ENCODE data around the gene SOX12. TPM values are rescaled to one million over a fixed set of nuclear protein-coding genes. Genes with fewer than 3 reads are reported as not detected.

SOX12 gene
- total RNA-seq, 1 donor, result 6.0 TPM

DNA sequence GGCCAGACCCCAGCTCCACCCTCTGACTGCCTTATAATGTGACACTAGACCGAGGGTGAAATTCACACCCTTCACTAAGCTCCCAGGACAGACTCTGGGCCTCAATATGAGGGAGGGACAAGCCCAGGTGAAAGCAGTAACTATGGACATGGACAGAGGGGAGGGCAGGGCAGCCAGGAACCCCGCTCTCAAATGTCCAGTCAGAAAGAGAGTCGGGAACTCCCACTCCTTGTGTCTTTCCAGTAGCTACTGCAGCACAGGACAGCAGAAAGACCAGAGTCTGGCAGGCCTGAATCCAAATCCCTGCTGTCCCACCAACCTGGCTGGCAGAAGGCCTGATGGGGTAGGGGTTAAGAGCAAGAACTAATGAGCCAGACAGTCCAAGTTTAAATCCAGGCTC is 41.2 kb upstream of the SOX12 start:
- H3K4me3 ChIP-seq (ENCODE audit: low read depth, low read length), result no peak overlapping the region
- no peak for DNase-seq (ENCODE audit: low read depth)
- TF ChIP-seq, protein P1, sequence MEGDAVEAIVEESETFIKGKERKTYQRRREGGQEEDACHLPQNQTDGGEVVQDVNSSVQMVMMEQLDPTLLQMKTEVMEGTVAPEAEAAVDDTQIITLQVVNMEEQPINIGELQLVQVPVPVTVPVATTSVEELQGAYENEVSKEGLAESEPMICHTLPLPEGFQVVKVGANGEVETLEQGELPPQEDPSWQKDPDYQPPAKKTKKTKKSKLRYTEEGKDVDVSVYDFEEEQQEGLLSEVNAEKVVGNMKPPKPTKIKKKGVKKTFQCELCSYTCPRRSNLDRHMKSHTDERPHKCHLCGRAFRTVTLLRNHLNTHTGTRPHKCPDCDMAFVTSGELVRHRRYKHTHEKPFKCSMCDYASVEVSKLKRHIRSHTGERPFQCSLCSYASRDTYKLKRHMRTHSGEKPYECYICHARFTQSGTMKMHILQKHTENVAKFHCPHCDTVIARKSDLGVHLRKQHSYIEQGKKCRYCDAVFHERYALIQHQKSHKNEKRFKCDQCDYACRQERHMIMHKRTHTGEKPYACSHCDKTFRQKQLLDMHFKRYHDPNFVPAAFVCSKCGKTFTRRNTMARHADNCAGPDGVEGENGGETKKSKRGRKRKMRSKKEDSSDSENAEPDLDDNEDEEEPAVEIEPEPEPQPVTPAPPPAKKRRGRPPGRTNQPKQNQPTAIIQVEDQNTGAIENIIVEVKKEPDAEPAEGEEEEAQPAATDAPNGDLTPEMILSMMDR (IDR thresholded peaks at IDR 0.05; ENCODE audit: insufficient read depth, low read depth, low read length), result no peak

DNA sequence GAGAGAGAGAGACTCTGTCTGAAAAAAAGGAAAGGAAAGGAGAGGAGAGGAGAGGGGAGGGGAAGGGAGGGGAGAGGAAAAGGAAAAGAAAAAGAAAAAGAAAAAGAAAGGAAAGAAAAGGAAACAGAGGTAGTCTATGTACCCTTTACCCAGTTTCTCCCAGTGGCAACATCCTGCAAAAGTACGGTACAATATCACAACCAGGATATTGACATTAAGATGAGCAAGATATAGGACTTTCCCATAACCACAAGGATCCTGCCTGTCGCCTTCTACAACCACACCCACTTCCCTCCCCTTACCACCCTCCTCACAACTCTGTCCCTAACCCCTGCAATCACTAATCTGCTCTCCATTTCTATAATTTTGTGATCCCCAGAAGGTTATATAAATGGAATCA is 38.8 kb upstream of the SOX12 start:
- TF ChIP-seq, protein P1 (IDR thresholded peaks at IDR 0.05; ENCODE audit: insufficient read depth, low read depth, low read length), result no peak
- DNase-seq (ENCODE audit: low read depth), result no peak

DNA sequence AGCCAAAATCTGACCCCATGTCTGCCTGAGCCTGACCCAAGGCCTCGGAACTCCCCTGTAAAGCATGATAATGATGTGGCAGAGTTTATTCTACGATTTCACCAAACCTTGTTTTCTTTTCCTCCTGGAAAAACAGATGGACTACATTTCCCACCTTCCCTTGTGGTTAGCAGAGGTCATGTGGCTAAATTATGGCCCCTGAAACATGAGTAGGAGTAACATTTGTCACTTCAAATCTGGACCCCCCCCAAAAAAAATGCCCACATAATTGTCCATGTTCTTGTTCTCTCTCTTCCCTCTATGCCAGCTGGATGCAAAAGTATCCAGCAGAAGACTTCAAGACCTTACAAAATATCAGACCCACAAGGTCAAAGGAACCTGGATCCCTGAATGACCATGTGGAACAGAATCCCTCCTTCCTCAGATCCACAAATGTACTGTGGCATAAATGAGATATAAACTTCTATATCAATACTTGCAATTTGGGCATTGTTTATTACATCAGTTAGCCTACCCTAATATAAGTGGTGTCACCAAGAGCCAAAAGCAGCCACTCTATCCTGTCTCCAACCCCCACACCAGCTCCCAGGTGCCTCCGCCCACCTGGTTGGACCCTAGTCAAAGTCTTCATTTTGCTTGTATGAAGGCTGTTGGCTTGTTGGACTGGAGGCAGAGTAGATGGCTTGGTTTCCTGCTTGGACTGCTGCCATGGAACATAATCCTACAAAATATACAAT is 36.2 kb upstream of the SOX12 start:
- DNase-seq (ENCODE audit: low read depth), result no peak
- TF ChIP-seq, protein P1 (IDR thresholded peaks at IDR 0.05; ENCODE audit: insufficient read depth, low read depth, low read length), result no peak
- H3K4me3 ChIP-seq (ENCODE audit: low read depth, low read length), result peak overlapping the region; percentile 85

More for the DNA sequence above, 38.8 kb upstream of the SOX12 start:
- no peak overlapping the region for H3K4me3 ChIP-seq (ENCODE audit: low read depth, low read length)

DNA sequence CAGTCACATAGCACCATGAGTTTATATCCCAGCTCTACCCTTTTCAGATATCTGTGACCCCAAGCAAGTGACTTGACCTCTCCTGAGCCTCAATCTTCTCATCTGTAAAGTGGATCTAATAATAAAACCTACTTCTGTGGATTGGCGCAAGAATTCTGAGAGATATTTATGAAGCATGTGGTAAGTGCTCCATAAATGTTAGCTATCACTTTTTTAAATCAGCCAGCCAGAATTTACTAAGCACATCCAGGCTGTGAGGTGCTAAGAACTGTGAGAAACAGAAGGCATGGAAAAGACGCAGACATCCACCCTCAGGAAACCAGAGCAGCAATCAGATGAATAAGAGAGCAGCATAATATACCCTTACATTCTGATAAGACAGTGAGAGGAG is 35.7 kb upstream of the SOX12 start:
- no peak for DNase-seq (ENCODE audit: low read depth)
- H3K4me3 ChIP-seq (ENCODE audit: low read depth, low read length), result peak overlapping the region; percentile 85
- TF ChIP-seq, protein P1 (IDR thresholded peaks at IDR 0.05; ENCODE audit: insufficient read depth, low read depth, low read length), result no peak

DNA sequence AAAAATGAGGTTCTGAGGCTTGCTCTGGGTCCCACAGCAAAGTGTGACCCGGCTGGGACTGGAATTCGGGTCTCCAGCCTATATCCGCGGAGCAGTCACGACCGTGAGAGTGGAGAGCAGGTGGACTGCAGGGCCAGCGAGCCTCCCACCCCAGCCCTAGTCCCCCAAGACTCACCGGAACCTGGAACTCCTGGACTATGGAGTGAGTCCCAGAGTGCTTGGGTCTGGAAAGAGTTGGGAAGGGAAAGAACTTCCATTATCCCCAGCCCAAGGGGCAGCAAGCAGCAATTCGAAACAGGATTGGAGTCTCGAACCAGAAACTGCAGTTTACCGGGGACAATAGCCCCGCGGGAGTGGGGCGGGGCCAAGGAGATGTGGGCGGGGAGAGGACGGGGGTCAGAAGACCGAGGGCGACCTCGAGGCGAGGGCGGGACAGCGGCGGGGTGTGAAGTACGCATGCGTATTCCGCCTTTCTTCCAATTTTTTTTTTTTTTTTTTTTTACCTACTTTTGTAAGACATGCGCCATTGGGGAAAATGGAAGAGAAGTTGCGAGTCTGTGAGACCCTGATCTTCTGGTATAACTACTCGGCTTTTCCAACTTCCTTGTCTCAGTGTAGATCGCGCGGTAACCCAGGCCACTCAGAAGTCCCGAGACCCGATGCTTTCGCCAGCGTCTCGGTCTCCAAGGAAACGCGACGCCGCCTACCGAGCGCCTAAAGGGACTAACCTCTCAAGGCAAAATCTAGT is 35.1 kb upstream of the SOX12 start, which contains the start of gene C20orf96:
C20orf96 (minus strand) TSS at position 667 of the 748 bp plus-strand sequence; CDS start at position 527, 140 bp downstream.
- TF ChIP-seq, protein P1 (IDR thresholded peaks at IDR 0.05; ENCODE audit: insufficient read depth, low read depth, low read length), result peak; percentile 55
- peak within 1 kb of the TSS; percentile 85 for H3K4me3 ChIP-seq (ENCODE audit: low read depth, low read length)
- DNase-seq (ENCODE audit: low read depth), result peak; percentile 94

DNA sequence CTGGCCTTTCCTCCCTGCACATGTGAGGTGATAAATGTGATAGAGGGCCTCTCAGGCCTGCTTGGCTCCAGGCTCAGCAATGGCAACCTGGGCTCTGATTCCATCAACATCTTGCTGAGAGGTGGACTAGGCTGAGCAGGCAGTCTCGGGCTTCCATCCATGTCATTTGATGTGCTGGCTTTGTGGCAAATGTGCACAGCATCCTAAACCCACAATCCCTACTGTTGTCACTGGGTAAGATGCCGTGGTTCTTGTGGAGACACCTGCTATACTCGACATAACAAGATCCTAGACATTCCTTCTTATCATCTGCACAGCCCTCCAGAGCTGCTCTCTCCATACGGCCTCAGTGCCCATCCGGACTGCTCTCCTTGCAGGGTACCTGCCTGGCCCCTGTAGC is 30.8 kb upstream of the SOX12 start:
- TF ChIP-seq, protein P1 (IDR thresholded peaks at IDR 0.05; ENCODE audit: insufficient read depth, low read depth, low read length), result no peak
- DNase-seq (ENCODE audit: low read depth), result no peak
- no peak overlapping the region for H3K4me3 ChIP-seq (ENCODE audit: low read depth, low read length)

Measured in fibroblast of villous mesenchyme (primary cell).